ENCODE data around the gene STEAP1B.

STEAP1B gene

GRCh38 chr7:22476824-22477223 is 23.2 kb downstream of the STEAP1B start:
- Histone ChIP-seq H4K20me1 (ENCODE audit: insufficient read depth, low read length, poor library complexity, severe bottlenecking) (no peaks in the 10 kb centered on the region), H3F3A (ENCODE audit: low read depth) (no peaks in the 10 kb centered on the region), H3K9ac (ENCODE audit: low read depth, low read length, poor library complexity, severe bottlenecking) (no peak overlapping the region), H3K4me1 (ENCODE audit: insufficient read depth, low read length, poor library complexity, severe bottlenecking) (peaks cover 4% of the 10 kb centered on the region), H3K27me3 (ENCODE audit: insufficient read depth, low read length, poor library complexity, severe bottlenecking) (no peaks in the 10 kb centered on the region), H3K36me3 (ENCODE audit: insufficient read depth, low read length) (no peaks in the 10 kb centered on the region), H3K9me3 (ENCODE audit: insufficient read depth, low read depth, low read length) (no peaks in the 10 kb centered on the region), H3K9me2 (replicated peaks; ENCODE audit: low read depth, low read length) (no peaks in the 10 kb centered on the region), H3K4me2 (ENCODE audit: low read depth, low read length, poor library complexity, severe bottlenecking) (no peak overlapping the region), H3K4me3 (ENCODE audit: low read length, poor library complexity, severe bottlenecking) (no peak overlapping the region), H2AFZ (ENCODE audit: low read length) (no peak overlapping the region), H3K79me2 (ENCODE audit: insufficient read depth, low read length) (no peaks in the 10 kb centered on the region)
- TF ChIP-seq, protein P1, sequence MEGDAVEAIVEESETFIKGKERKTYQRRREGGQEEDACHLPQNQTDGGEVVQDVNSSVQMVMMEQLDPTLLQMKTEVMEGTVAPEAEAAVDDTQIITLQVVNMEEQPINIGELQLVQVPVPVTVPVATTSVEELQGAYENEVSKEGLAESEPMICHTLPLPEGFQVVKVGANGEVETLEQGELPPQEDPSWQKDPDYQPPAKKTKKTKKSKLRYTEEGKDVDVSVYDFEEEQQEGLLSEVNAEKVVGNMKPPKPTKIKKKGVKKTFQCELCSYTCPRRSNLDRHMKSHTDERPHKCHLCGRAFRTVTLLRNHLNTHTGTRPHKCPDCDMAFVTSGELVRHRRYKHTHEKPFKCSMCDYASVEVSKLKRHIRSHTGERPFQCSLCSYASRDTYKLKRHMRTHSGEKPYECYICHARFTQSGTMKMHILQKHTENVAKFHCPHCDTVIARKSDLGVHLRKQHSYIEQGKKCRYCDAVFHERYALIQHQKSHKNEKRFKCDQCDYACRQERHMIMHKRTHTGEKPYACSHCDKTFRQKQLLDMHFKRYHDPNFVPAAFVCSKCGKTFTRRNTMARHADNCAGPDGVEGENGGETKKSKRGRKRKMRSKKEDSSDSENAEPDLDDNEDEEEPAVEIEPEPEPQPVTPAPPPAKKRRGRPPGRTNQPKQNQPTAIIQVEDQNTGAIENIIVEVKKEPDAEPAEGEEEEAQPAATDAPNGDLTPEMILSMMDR (conservative IDR thresholded peaks at IDR 0.05; ENCODE audit: low read length) = no peak
- TF ChIP-seq EZH2phosphoT487 (IDR thresholded peaks at IDR 0.05; ENCODE audit: borderline replicate concordance) = no peak

DNA sequence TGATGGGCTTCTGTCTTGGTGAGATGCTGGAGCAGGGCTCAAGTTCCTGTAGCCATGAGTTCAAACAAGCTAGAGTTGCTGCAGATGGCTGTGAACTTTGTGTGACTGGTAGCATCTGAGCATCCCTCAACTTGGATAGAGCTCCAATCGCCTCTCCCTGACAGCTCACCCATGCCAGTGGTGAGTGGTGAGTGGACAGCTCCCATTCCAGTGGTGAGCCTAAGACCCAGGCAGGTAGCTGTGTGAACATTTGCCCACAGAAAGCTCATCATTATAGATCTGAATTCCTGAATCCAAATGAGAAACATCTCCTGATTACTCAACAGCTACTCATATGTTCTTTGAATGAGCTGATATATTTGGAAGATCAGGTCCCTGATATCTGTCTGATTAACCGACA is 25.3 kb downstream of the STEAP1B start:
- Histone ChIP-seq H3K27me3 (ENCODE audit: insufficient read depth, low read length, poor library complexity, severe bottlenecking) (no peaks in the 10 kb centered on the region), H3K4me1 (ENCODE audit: insufficient read depth, low read length, poor library complexity, severe bottlenecking) (no peaks in the 10 kb centered on the region), H3K79me2 (ENCODE audit: insufficient read depth, low read length) (no peaks in the 10 kb centered on the region), H3F3A (ENCODE audit: low read depth) (no peaks in the 10 kb centered on the region), H3K9me2 (replicated peaks; ENCODE audit: low read depth, low read length) (no peaks in the 10 kb centered on the region), H2AFZ (ENCODE audit: low read length) (no peak overlapping the region), H3K9ac (ENCODE audit: low read depth, low read length, poor library complexity, severe bottlenecking) (no peak overlapping the region), H3K4me3 (ENCODE audit: low read length, poor library complexity, severe bottlenecking) (no peak overlapping the region), H4K20me1 (ENCODE audit: insufficient read depth, low read length, poor library complexity, severe bottlenecking) (no peaks in the 10 kb centered on the region), H3K9me3 (ENCODE audit: insufficient read depth, low read depth, low read length) (no peaks in the 10 kb centered on the region), H3K4me2 (ENCODE audit: low read depth, low read length, poor library complexity, severe bottlenecking) (no peak overlapping the region), H3K36me3 (ENCODE audit: insufficient read depth, low read length) (no peaks in the 10 kb centered on the region)
- TF ChIP-seq EZH2phosphoT487 (IDR thresholded peaks at IDR 0.05; ENCODE audit: borderline replicate concordance) = no peak
- TF ChIP-seq, protein P1 (conservative IDR thresholded peaks at IDR 0.05; ENCODE audit: low read length) = no peak

DNA sequence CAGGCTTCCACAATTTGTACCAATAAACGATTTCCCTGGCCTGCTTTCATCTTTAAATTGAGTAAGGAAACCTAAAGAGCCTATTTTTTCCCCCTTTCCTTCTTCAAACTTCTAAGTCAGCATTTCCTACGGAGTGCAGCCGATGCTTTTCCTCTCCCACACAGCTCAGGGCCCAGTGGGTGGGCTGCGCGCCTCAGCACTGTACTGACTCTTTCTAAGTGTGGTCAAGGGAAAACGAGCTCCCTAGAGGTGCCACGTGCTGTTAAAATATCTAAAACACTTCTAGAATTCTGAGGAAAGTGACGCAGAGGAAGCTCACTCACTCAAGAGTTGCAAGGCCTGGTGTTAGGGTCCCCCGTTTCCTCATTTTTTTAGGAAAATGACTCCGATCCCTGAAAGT is 29.0 kb downstream of the STEAP1B start:
- Histone ChIP-seq H3K27me3 (ENCODE audit: insufficient read depth, low read length, poor library complexity, severe bottlenecking) (no peaks in the 10 kb centered on the region), H3K9me2 (replicated peaks; ENCODE audit: low read depth, low read length) (no peaks in the 10 kb centered on the region), H3K4me3 (ENCODE audit: low read length, poor library complexity, severe bottlenecking) (no peak overlapping the region), H3F3A (ENCODE audit: low read depth) (no peaks in the 10 kb centered on the region), H3K79me2 (ENCODE audit: insufficient read depth, low read length) (no peaks in the 10 kb centered on the region), H3K4me1 (ENCODE audit: insufficient read depth, low read length, poor library complexity, severe bottlenecking) (no peaks in the 10 kb centered on the region), H3K9me3 (ENCODE audit: insufficient read depth, low read depth, low read length) (no peaks in the 10 kb centered on the region), H3K36me3 (ENCODE audit: insufficient read depth, low read length) (no peaks in the 10 kb centered on the region), H3K9ac (ENCODE audit: low read depth, low read length, poor library complexity, severe bottlenecking) (no peak overlapping the region), H2AFZ (ENCODE audit: low read length) (no peak overlapping the region), H3K4me2 (ENCODE audit: low read depth, low read length, poor library complexity, severe bottlenecking) (no peak overlapping the region), H4K20me1 (ENCODE audit: insufficient read depth, low read length, poor library complexity, severe bottlenecking) (no peaks in the 10 kb centered on the region)
- TF ChIP-seq, protein P1 (conservative IDR thresholded peaks at IDR 0.05; ENCODE audit: low read length) = no peak
- TF ChIP-seq EZH2phosphoT487 (IDR thresholded peaks at IDR 0.05; ENCODE audit: borderline replicate concordance) = no peak
